HEK293 (cell line): Measurements from ENCODE around the gene PPCDC.

Source experiments
- CTCF ChIP-seq: fragments of 450-650 bp; formaldehyde crosslinking; IDR thresholded peaks from 2 replicates; pipeline ENCODE4 v1.5.1; 2016; ENCODE audit warnings: missing biosample characterization, missing genetic modification characterization
- REST ChIP-seq: fragments of 450-650 bp; formaldehyde crosslinking; IDR thresholded peaks from 2 replicates; pipeline ENCODE4 v1.5.1; 2016; ENCODE audit warnings: missing biosample characterization, missing genetic modification characterization
- TCF7L2 ChIP-seq: IDR thresholded peaks from 2 replicates; pipeline ENCODE4 v1.6.1; 2011; ENCODE audit warnings: low read depth, mild to moderate bottlenecking, inconsistent platforms, low read length, moderate library complexity, borderline replicate concordance
- ZNF202 ChIP-seq: fragments of 450-650 bp; formaldehyde crosslinking; IDR thresholded peaks from 2 replicates; pipeline ENCODE4 v1.5.1; 2016; ENCODE audit warnings: missing biosample characterization, missing genetic modification characterization, borderline replicate concordance
- ZNF639 ChIP-seq: fragments of 450-650 bp; formaldehyde crosslinking; IDR thresholded peaks from 2 replicates; pipeline ENCODE4 v1.5.1; 2016; ENCODE audit warnings: missing biosample characterization, missing genetic modification characterization
- ZNF768 ChIP-seq: fragments of 450-650 bp; formaldehyde crosslinking; IDR thresholded peaks from 2 replicates; pipeline ENCODE4 v1.5.1; 2018; ENCODE audit warnings: missing biosample characterization, mild to moderate bottlenecking, missing genetic modification characterization

- TF ChIP-seq TCF7L2 (no peak), ZNF202 (tag by site-specific recombination) (no peak), CTCF (no peak), ZNF639 (tag by site-specific recombination) (no peak), REST (tag by site-specific recombination) (no peak), ZNF768 (tag by site-specific recombination) (no peak)
Measured at GRCh38 chr15:75051711-75052110, 28.3 kb downstream of the PPCDC start.
